GM12801 (cell line): ENCODE results near the gene RFX1.

ENCODE experiments used
- TF ChIP-seq, protein P1 (sequence below): IDR thresholded peaks from one replicate; pipeline ENCODE4 v1.5.1; 2011; ENCODE audit warnings: control low read depth; ENCODE audit not compliant: insufficient read length; ENCODE audit errors: extremely low read depth

The RFX1 gene

GRCh38 chr19:14002571-14003250 lies 3.4 kb downstream of the RFX1 start:
- TF ChIP-seq, protein P1, sequence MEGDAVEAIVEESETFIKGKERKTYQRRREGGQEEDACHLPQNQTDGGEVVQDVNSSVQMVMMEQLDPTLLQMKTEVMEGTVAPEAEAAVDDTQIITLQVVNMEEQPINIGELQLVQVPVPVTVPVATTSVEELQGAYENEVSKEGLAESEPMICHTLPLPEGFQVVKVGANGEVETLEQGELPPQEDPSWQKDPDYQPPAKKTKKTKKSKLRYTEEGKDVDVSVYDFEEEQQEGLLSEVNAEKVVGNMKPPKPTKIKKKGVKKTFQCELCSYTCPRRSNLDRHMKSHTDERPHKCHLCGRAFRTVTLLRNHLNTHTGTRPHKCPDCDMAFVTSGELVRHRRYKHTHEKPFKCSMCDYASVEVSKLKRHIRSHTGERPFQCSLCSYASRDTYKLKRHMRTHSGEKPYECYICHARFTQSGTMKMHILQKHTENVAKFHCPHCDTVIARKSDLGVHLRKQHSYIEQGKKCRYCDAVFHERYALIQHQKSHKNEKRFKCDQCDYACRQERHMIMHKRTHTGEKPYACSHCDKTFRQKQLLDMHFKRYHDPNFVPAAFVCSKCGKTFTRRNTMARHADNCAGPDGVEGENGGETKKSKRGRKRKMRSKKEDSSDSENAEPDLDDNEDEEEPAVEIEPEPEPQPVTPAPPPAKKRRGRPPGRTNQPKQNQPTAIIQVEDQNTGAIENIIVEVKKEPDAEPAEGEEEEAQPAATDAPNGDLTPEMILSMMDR: no peak

DNA sequence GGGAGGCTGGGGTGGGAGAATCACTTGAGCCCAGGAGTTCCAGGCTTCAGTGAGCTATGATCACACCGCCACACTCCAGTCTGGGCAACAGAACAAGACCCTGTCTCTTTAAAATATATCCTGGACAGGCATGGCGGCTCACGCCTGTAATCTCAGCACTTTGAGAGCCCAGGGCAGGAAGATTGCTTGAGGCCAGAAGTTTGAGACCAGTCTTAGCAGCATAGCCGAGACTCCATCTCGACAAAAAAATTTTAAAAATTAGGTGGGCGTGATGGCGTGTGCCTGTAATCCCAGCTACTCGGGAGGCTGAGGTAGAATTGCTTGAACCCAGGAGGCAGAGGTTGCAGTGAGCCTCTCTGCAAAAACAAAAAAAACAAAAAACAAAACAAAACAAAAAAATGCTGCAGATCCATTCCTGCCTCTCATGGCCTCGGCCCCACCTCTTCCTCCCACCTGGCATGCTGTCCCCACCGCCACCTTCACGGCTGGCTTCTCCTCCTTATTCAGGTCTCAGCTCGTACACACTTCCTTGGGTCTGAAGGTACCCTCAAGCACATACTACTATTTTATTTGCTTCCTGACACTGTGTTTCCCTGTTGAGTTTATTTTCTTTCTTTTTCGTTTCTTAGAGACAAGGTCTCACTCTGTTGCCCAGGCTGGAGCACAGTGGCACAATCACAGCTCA lies 5.3 kb downstream of the RFX1 start:
- TF ChIP-seq, protein P1: no peak

DNA sequence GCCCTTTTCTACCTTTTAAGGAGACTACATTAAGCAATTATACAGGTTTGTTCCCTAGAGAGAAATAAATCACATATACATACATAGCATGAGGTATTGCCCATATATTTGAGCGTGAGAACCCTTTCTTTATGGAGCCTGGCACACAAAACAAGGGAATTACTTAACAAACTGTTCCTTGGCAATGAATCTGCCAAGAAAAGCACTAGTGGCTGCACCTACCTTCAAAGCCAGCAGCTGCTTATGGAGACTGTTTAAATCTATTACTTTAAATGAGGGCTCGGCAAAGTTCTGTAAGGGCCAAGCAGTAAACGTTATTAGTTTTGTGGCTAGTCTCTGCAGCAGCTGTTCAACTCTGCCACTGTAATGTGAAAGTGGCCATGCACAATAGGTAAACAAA lies 7.0 kb downstream of the RFX1 start:
- TF ChIP-seq, protein P1: no peak

DNA sequence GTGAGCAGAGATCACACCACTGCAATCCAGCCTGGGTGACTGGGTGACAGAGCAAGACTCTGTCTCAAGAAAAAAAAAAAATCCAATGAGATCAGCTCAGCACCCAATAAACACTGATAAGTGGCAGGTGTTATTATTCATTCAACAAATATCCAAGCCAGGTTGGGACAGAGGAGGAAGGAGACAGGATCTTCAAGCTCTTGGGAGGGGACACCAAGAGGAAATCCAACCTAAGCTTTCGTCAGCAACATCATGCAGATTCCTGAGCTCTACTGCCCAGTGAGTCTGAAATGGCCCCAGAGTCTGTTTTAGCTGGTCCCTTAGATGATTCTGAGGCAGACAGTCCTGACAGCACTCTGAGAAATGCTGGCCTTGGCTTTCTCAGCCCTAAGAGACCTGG lies 7.7 kb downstream of the RFX1 start:
- TF ChIP-seq, protein P1: no peak

DNA sequence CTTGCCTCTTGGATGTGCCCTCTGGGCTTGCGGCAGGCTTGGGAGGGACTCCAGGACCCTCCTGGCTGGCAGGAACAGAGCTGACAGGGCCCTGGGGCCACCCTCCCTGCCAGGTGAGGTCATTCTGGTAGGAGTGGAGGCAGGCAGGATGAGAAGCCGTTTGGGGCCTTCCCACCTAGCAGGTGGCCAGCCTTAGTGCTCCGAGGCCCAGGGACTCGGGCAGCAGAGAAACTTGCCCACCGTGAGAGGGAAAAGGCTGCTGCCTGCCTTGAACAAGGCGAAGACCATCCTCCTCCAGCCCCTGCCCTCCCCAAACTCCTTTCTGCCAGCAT lies 8.5 kb downstream of the RFX1 start:
- TF ChIP-seq, protein P1: no peak

- TF ChIP-seq, protein P1: no peak
These were observed 9.0 kb downstream of the RFX1 start for GRCh38 chr19:13996928-13997630.

DNA sequence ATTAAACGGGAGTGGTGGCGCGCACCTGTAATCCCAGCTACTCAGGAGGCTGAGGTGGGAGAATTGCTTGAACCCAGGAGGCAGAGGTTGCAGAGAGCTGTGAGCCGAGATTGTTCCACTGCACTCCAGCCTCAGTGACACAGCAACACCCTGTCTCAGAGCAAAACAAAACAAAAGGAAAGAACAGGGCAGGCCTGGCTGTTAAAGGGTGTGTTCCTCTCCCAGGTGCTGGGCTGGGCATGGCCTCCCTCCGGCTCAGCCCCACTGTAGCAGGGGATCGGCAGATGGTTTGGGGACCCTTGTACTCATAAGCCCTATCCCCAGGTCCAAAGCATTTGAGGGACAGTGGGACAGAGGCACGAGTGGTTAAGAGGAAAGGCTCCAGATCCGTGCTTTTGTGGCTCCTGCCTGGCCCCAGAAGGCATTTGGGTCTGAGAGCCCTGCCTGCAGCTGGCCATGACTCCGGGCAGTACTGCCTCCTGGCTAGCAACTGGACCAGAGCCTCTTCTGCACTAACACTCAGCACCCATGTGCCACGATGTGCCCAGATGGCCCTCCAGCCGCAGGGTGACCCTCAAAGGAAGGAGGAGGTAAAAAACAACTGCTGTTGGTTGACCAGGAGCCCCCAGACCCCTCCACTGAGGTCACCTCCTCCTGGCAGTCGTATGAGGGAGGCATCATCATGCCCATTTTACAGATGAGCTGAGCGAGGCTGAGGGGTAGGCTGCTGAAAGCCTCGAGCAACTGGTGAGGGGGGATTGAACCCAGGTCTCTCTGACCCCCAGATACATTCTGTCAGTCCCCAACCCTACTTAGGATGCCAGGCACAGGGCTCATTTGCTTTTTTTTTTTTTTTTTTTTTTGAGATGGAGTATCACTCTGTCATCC lies 10.0 kb downstream of the RFX1 start:
- TF ChIP-seq, protein P1: no peak
